Amniotic stem cell (primary cell): ENCODE results near the gene TLCD2.
"Not testable (repeated sequence)": the region's sequence is repeated elsewhere in the genome, so short reads cannot be mapped to it uniquely, and the experiment has no call there.

Source experiments
- DNase-seq: peaks from one replicate; lab custom pipeline; 2025; lab: John Stamatoyannopoulos, UW

Gene TLCD2

DNA sequence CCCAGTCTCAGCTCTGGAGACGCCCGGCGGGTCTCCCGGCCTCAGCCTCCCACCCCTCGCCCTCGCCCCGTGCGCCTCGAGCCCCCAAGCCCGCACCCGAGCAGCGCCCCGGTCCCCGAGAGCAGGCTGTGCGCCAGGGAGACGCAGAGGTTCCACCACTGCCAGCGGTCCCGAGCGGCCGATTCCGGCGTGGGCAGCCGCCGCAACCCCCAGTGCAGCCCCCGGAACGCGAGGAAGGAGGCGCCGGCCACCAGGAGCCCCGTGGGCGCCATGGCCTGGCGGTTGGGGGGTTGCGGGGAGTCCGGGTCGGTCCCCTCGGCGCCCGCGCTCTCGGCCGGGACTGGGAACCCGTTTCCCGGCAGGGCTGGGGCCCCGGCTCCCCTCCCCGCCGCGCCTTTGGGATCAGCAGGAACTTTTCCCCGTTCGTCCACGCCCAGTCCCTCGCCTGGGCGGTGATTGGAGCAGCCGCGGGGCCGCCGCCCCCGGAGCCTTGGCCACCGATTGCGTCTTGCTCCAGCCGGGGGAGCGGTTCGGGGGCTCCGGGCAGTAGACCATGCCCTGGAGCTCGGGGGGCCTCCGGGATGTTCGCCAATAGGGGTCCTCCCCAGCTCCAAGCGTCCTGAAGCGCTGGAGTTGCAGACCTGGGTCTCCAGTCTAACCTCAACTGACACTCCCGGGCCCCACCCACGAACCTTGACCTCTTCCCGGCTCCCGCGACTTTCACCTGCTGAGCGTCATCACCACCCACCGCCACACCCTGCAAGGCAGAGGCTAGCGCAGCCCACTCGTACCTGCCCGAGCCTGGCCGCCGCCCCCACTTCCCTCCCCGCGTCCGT is at the start of gene TLCD2:
TLCD2 (minus strand) TSS at position 407 of the 836 bp plus-strand sequence; CDS start at position 272, 135 bp downstream.
- DNase-seq: no peak

- no peak for DNase-seq
Observed at GRCh38 chr17:1759529-1759928, 49.4 kb upstream of the TLCD2 start.

- DNase-seq: no peak
Observed at GRCh38 chr17:1758807-1759206, 48.6 kb upstream of the TLCD2 start.

DNA sequence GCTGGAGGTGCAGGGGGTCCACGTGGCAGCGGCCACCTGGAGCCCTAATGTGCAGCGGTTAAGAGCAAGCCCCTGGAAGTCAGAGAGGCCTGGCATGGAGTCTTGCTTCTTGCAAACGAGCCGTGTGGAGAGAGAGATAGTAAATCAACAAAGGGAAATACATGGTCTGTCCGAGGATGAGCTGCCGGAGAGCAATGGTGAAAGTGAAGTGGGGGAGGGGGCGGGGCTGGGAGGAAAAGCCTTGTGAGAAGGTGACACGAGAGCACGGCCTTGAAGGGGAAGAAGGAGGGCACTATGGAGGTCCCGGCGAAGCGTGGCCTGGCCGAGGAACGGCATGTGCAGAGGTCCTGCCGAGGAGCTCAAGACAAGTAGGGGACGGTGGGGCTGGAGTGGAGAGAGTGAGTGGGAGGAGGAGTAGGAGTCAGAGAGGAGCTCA is 45.7 kb upstream of the TLCD2 start:
- no peak for DNase-seq

DNA sequence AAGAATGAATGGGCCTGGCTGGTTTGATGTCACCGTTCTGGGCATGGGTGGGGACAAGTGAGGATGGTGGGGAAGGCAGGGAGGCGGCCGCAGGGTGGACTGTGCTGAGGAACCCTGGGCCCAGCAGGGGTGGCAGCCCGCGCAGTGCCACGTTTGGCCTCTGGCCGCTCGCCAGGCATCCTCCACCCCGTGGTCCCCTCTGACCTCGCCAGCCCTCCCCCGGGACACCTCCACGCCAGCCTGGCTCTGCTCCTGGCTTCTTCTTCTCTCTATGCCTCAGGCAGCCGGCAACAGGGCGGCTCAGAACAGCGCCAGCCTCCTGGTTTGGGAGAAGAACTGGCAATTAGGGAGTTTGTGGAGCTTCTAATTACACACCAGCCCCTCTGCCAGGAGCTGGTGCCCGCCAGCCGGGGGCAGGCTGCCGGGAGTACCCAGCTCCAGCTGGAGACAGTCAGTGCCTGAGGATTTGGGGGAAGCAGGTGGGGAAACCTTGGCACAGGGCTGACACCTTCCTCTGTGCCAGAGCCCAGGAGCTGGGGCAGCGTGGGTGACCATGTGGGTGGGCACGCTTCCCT is 45.2 kb upstream of the TLCD2 start:
- no peak for DNase-seq

GRCh38 chr17:1754430-1755112 is 44.4 kb upstream of the TLCD2 start:
- DNase-seq: no peak

DNA sequence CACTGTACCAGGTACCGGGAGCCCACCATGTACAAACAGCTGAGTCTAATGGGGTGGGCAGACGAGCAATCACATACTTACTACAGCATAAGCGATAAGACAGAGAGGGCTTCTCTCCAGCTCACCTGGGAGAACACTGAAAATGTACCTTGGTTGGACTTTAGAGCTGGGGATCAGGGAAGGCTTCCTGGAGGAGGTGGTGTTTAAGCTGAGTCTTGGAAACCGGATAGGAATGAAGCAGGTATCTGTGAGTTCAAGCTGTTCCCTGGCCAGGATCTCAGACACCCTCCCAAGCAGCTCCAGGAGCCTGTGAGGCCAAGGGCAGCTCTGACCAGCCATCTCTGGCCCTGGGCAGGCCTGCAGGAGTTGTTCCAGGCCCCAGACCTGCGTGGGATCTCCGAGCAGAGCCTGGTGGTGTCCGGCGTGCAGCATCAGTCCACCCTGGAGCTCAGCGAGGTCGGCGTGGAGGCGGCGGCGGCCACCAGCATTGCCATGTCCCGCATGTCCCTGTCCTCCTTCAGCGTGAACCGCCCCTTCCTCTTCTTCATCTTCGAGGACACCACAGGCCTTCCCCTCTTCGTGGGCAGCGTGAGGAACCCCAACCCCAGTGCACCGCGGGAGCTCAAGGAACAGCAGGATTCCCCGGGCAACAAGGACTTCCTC is 43.7 kb upstream of the TLCD2 start:
- DNase-seq: no peak

DNA sequence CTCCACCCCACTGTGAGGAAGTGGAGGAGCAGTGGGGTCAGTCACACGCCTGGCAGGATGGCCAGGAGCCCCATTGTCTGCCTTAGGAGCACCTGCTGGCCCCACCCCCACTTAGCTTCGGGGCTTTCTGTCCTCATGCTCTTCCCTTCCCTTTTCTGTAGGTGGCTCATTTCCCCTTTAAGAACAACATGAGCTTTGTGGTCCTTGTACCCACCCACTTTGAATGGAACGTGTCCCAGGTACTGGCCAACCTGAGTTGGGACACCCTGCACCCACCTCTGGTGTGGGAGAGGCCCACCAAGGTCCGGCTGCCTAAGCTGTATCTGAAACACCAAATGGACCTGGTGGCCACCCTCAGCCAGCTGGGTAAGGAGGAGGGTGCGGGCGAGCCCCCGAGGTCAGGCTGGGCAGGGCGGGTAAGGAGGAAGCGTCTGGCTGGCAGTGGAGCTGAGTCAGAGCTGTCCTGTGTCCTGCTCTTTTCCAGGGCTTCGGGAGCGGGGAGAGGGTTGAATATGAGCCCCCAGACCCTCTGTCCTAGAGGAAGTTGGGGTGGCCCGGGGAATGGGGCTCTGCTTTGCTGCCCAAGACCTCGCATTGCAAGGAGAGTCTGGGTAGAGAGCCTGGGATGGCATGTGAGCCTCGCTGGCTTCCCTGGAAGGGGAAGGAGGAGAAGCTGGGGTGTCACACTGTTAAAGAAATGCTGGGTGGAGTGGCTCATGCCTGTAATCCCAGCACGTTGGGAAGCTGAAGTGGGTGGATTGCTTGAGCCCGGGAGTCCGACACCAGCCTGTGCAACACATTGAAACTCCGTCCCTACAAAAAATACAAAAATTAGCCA is 42.5 kb upstream of the TLCD2 start:
- DNase-seq: no peak

DNA sequence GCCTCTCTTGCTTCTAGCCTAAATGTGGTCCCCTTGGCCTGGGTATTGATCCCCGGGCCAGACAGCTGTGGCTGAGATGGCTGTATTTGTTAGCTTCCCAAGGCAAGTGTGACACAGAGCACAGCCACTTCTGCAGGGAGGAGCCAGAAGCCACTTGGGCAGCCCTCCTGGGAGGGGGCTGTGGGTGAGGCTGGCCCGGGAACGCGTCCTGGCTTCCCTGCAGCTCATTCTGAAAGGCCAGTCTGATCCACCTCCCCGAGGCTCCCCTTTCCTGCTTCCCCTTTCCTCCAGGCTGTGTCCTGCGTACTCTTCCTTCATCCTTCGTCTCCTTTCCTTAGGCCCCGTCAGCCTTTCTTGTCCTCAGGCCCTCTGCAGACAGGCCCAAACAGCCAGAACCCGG is 40.5 kb upstream of the TLCD2 start:
- no peak for DNase-seq

DNA sequence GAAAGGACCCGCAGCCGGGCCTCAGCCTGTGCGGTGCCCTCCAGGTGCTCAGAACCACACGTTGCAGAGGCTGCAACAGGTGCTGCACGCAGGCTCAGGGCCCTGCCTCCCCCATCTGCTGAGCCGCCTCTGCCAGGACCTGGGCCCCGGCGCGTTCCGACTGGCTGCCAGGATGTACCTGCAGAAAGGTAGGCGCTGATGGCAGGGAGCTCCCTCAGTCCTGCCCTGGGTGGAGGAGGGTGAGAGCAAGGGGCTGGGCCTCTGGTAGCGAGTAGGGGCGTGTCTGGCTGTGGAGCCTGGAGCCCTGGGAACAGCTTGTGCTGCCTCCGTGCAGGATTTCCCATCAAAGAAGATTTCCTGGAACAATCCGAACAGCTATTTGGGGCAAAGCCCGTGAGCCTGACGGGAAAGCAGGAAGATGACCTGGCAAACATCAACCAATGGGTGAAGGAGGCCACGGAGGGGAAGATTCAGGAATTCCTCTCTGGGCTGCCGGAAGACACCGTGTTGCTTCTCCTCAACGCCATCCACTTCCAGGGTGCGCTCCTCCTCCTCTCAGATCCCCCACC is 36.9 kb upstream of the TLCD2 start:
- no peak for DNase-seq

- no peak for DNase-seq
Observed at GRCh38 chr17:1745513-1746020, 35.4 kb upstream of the TLCD2 start.

GRCh38 chr17:1744551-1745512 is 34.7 kb upstream of the TLCD2 start:
- DNase-seq: no peak

GRCh38 chr17:1743088-1743439 is 32.9 kb upstream of the TLCD2 start:
- no peak for DNase-seq

GRCh38 chr17:1742371-1743087 is 32.4 kb upstream of the TLCD2 start, which contains the start of gene SERPINF2:
SERPINF2 (plus strand) TSS chr17:1742871; CDS start chr17:1744996, 2,125 bp downstream.
- DNase-seq: no peak

GRCh38 chr17:1741899-1742298 is 31.7 kb upstream of the TLCD2 start:
- not testable (repeated sequence) for DNase-seq

- no peak for DNase-seq
Observed at GRCh38 chr17:1737531-1738291, 27.5 kb upstream of the TLCD2 start.

DNA sequence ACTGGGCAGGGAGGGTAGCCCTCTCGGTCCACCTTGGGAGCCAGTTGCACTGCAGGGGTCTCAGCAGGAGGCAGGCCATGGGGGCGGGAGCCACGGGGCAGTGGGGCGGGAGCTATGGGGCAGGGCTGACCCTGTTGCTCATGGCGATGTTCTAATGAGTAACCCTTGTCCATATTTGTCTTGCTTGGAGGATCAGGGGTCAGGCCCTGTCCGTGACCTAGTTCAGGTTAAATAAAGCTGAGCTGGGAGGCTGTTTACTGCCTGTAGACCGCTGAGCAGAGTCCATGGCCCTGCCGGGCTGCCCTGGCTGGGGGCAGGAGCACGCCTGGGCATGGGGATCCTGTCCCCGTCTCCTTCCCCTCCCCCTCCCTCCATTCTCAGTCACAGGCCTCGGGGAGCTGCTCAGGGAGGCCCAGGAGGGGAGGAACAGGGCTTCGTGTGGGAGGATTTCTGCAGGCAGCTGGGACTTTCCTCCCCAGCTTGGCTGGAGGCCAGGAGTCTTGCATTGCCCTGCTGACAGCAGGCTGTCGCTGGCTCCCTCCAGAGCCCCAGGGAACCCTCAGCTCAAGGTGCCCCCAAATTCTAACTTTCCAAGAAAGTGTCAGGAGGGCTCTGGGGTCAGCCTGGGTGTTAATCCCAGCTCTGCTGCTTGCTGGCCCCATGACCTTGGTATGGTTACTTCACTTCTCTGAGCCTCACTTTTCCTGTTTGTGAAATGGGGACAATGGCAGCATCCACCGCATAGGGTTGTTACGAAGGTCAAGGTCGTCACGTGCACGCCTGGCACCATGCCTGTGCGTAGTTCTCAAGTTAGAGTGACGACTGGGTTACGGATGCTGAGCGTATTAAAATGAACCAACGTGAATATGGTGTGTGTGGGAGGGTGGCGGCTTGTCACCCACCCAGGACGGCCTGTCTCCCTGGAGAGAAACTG is 26.4 kb upstream of the TLCD2 start:
- DNase-seq: no peak
